WTC11 (cell line): ENCODE data around the gene SPINT1. TPM values are rescaled to one million over a fixed set of nuclear protein-coding genes. Genes with fewer than 3 reads are reported as not detected.

Experiments
- ATAC-seq: fragments of 200-7000 bp; cut with Tn5 transposase; 2 replicates; pipeline ENCODE4 v1.10.0; 2021; ENCODE audit warnings: mild to moderate bottlenecking, moderate library complexity
- CTCF ChIA-PET: fragments of 300-600 bp; sonication (Branson Sonifier 250); formaldehyde crosslinking; loops from one replicate; lab custom pipeline; 2021; ENCODE audit warnings: antibody characterized with exemption; lab: Charles Lee
- POLR2A ChIA-PET: fragments of 350-600 bp; sonication (Branson Sonifier 250); formaldehyde crosslinking; loops from one replicate; lab custom pipeline; 2021; ENCODE audit warnings: antibody characterized with exemption; lab: Charles Lee
- DNase-seq: peaks from one replicate; pipeline ENCODE4 v3.0.0; 2021; ENCODE audit warnings: low spot score
- H3K27ac Mint-ChIP-seq: 2 replicates; pipeline ENCODE4 v1.8.0; 2021; ENCODE audit warnings: mixed read lengths
- H3K27me3 Mint-ChIP-seq: 2 replicates; pipeline ENCODE4 v1.8.0; 2021; ENCODE audit warnings: low read depth, mild to moderate bottlenecking, moderate library complexity, mixed read lengths
- H3K36me3 Mint-ChIP-seq: 2 replicates; pipeline ENCODE4 v1.8.0; 2021; ENCODE audit warnings: mixed read lengths
- H3K4me1 Mint-ChIP-seq: 2 replicates; pipeline ENCODE4 v1.8.0; 2022; ENCODE audit warnings: mixed read lengths
- H3K4me3 Mint-ChIP-seq: 2 replicates; pipeline ENCODE4 v1.8.0; 2021; ENCODE audit warnings: mild to moderate bottlenecking, moderate library complexity, mixed read lengths
- H3K9me3 Mint-ChIP-seq: 2 replicates; pipeline ENCODE4 v1.8.0; 2021; ENCODE audit warnings: mixed read lengths
- AR ChIP-seq: fragments of 250-450 bp; sonication (Bioruptor Pico); IDR thresholded peaks from 2 replicates; pipeline ENCODE4 v1.9.0; 2021; ENCODE audit warnings: mild to moderate bottlenecking
- ATF3 ChIP-seq: sonication (generic); formaldehyde crosslinking; conservative IDR thresholded peaks from 2 replicates; pipeline ENCODE4 v1.8.1; 2022; ENCODE audit warnings: mild to moderate bottlenecking, missing genetic modification reagents
- E2F5 ChIP-seq: sonication (generic); formaldehyde crosslinking; IDR thresholded peaks from 2 replicates; pipeline ENCODE4 v1.8.1; 2022; ENCODE audit warnings: mild to moderate bottlenecking, moderate library complexity, missing genetic modification reagents
- FOXJ3 ChIP-seq: sonication (generic); formaldehyde crosslinking; IDR thresholded peaks from 2 replicates; pipeline ENCODE4 v1.9.0; 2021; ENCODE audit warnings: missing genetic modification reagents, mild to moderate bottlenecking, borderline replicate concordance
- FOXK1 ChIP-seq: sonication (generic); formaldehyde crosslinking; IDR thresholded peaks from 2 replicates; pipeline ENCODE4 v1.8.0; 2022; ENCODE audit warnings: mild to moderate bottlenecking, moderate library complexity, missing genetic modification reagents
- GABPB1 ChIP-seq: sonication (generic); formaldehyde crosslinking; IDR thresholded peaks from 2 replicates; pipeline ENCODE4 v1.8.1; 2023; ENCODE audit warnings: mild to moderate bottlenecking, missing genetic modification reagents
- GRHL2 ChIP-seq: fragments of 250-450 bp; sonication (Bioruptor Pico); IDR thresholded peaks from 2 replicates; pipeline ENCODE4 v1.8.0; 2022; ENCODE audit warnings: mild to moderate bottlenecking, moderate library complexity; ENCODE audit not compliant: insufficient replicate concordance, severe bottlenecking
- HMGA2 ChIP-seq: fragments of 250-450 bp; sonication (Bioruptor Pico); IDR thresholded peaks from 2 replicates; pipeline ENCODE4 v1.4.0; 2021; ENCODE audit warnings: mild to moderate bottlenecking, moderate library complexity
- IRF2 ChIP-seq: sonication (generic); formaldehyde crosslinking; IDR thresholded peaks from 2 replicates; pipeline ENCODE4 v1.8.0; 2022; ENCODE audit warnings: low read depth, missing genetic modification reagents, borderline replicate concordance
- MYBL2 ChIP-seq: sonication (generic); formaldehyde crosslinking; IDR thresholded peaks from 2 replicates; pipeline ENCODE4 v1.8.1; 2023; ENCODE audit warnings: mild to moderate bottlenecking, moderate library complexity, missing genetic modification reagents
- NFATC4 ChIP-seq: fragments of 250-450 bp; sonication (Bioruptor Pico); IDR thresholded peaks from 2 replicates; pipeline ENCODE4 v1.9.0; 2021; ENCODE audit warnings: mild to moderate bottlenecking
- TEAD1 ChIP-seq: sonication (generic); formaldehyde crosslinking; IDR thresholded peaks from 2 replicates; pipeline ENCODE4 v1.8.0; 2022; ENCODE audit warnings: mild to moderate bottlenecking, missing genetic modification reagents
- USF1 ChIP-seq: sonication (generic); formaldehyde crosslinking; IDR thresholded peaks from 2 replicates; pipeline ENCODE4 v1.8.0; 2022; ENCODE audit warnings: mild to moderate bottlenecking, missing genetic modification reagents
- ZMAT4 ChIP-seq: fragments of 250-450 bp; sonication (Bioruptor Pico); IDR thresholded peaks from 2 replicates; pipeline ENCODE4 v1.9.0; 2021; ENCODE audit warnings: mild to moderate bottlenecking
- ZNF138 ChIP-seq: sonication (generic); formaldehyde crosslinking; conservative IDR thresholded peaks from 2 replicates; pipeline ENCODE4 v1.8.1; 2022; ENCODE audit warnings: mild to moderate bottlenecking, moderate library complexity, missing genetic modification reagents
- ZNF232 ChIP-seq: sonication (generic); formaldehyde crosslinking; IDR thresholded peaks from 2 replicates; pipeline ENCODE4 v1.8.0; 2022; ENCODE audit warnings: mild to moderate bottlenecking, missing genetic modification reagents
- ZNF317 ChIP-seq: sonication (generic); formaldehyde crosslinking; IDR thresholded peaks from 2 replicates; pipeline ENCODE4 v1.8.1; 2023; ENCODE audit warnings: low read depth, mild to moderate bottlenecking, moderate library complexity, missing genetic modification reagents, borderline replicate concordance
- ZNF423 ChIP-seq: fragments of 250-450 bp; sonication (Bioruptor Pico); IDR thresholded peaks from 2 replicates; pipeline ENCODE4 v2.1.2; 2022; ENCODE audit warnings: mild to moderate bottlenecking, moderate library complexity
- ZNF532 ChIP-seq: fragments of 250-450 bp; sonication (Bioruptor Pico); IDR thresholded peaks from 2 replicates; pipeline ENCODE4 v1.9.0; 2021; ENCODE audit warnings: mild to moderate bottlenecking, borderline replicate concordance
- ZSCAN18 ChIP-seq: fragments of 250-450 bp; sonication (Bioruptor Pico); IDR thresholded peaks from 2 replicates; pipeline ENCODE4 v2.1.2; 2022; ENCODE audit warnings: mild to moderate bottlenecking, moderate library complexity
- total RNA-seq: library from RNA; stranded (reverse); gene quantifications from 3 replicates; pipeline ENCODE4 v1.2.3, GENCODE V29; 2021

SPINT1 gene
- total RNA-seq, 1 experiment from 2014 or later, result 140 TPM

GRCh38 chr15:40873694-40874561, 30.1 kb downstream of the SPINT1 start, which contains the start of gene RHOV (continued):
- TF ChIP-seq ZNF423 (CRISPR knock-in tag) (peak; percentile 92), ZNF532 (CRISPR knock-in tag) (no peak), FOXK1 (peak; percentile 41; the same call in 1 of the 2 replicates), TEAD1 (CRISPR knock-in tag) (no peak), ZNF317 (CRISPR knock-in tag) (no peak), IRF2 (no peak), E2F5 (CRISPR knock-in tag) (peak; percentile 78; the same call in 1 of the 2 replicates), MYBL2 (peak; percentile 47), ATF3 (CRISPR knock-in tag) (no peak), ZNF232 (CRISPR knock-in tag) (peak; percentile 73; the same call in 1 of the 2 replicates)

GRCh38 chr15:40875991-40876730, 32.3 kb downstream of the SPINT1 start:
- no peak for ATAC-seq
- no peaks in the 10 kb centered on the region for H3K9me3 Mint-ChIP-seq
- H3K27me3 Mint-ChIP-seq, result peaks cover 4% of the 10 kb centered on the region; the same call in 1 of the 2 replicates
- ChIA-PET POLR2A (no interaction called here), CTCF (interaction anchor here (1.3 to 11.6 kb wide), 4 partner anchors 14 to 284 kb away, joined by 3 to 115 read pairs (median 4); partner anchors contain the start of gene VPS18)
- H3K27ac Mint-ChIP-seq, result no peak overlapping the region
- DNase-seq, result no peak
- H3K4me3 Mint-ChIP-seq, result no peak overlapping the region
- no peaks in the 10 kb centered on the region for H3K36me3 Mint-ChIP-seq
- TF ChIP-seq ZNF423 (CRISPR knock-in tag), result no peak
- H3K4me1 Mint-ChIP-seq, result peaks cover 34% of the 10 kb centered on the region

GRCh38 chr15:40877694-40878093, 33.8 kb downstream of the SPINT1 start:
- Mint-ChIP-seq H3K4me3 (no peak overlapping the region), H3K27me3 (peaks cover 4% of the 10 kb centered on the region; the same call in 1 of the 2 replicates), H3K4me1 (peaks cover 19% of the 10 kb centered on the region), H3K36me3 (no peaks in the 10 kb centered on the region), H3K9me3 (no peaks in the 10 kb centered on the region), H3K27ac (no peak overlapping the region)
- DNase-seq, result no peak
- POLR2A ChIA-PET, result no interaction called here
- CTCF ChIA-PET, result interaction anchor here (0.6 to 11.6 kb wide), 6 partner anchors 13 to 341 kb away, joined by 3 to 115 read pairs (median 4); no protein-coding TSS in a partner anchor
- TF ChIP-seq GABPB1 (CRISPR knock-in tag) (no peak), NFATC4 (CRISPR knock-in tag) (no peak), GRHL2 (CRISPR knock-in tag) (no peak), FOXJ3 (CRISPR knock-in tag) (no peak), HMGA2 (CRISPR knock-in tag) (no peak), ZMAT4 (CRISPR knock-in tag) (no peak), AR (CRISPR knock-in tag) (no peak), ZSCAN18 (CRISPR knock-in tag) (no peak), USF1 (CRISPR knock-in tag) (no peak), ZNF138 (CRISPR knock-in tag) (no peak)
- no peak for ATAC-seq
